ENCODE measurements around the gene SGIP1. TPM values are rescaled to one million over a fixed set of nuclear protein-coding genes. Genes with fewer than 3 reads are reported as not detected.

Gene SGIP1
- total RNA-seq, 1 donor from 2014 or later, result 0.79 TPM

- no peak for FAIRE-seq
- DNase-seq (ENCODE audit: low read depth), result no peak
- no peak for TF ChIP-seq CTCF (IDR thresholded peaks at IDR 0.05; ENCODE audit: insufficient read depth, low read length, severe bottlenecking)
- Histone ChIP-seq H3K27me3 (ENCODE audit: control insufficient read depth, insufficient read depth, low read length) (no peaks in the 10 kb centered on the region), H3K4me3 (ENCODE audit: low read depth, low read length) (no peak overlapping the region), H3K36me3 (ENCODE audit: control insufficient read depth, insufficient read depth, low read length) (no peaks in the 10 kb centered on the region)
Observed at GRCh38 chr1:66644331-66644730, 110.4 kb downstream of the SGIP1 start.

- DNase-seq (ENCODE audit: low read depth), result no peak
- no peak overlapping the region for H3K4me3 ChIP-seq (ENCODE audit: low read depth, low read length)
Observed at GRCh38 chr1:66648901-66649595, 115.1 kb downstream of the SGIP1 start.

GRCh38 chr1:66652556-66652955 lies 118.6 kb downstream of the SGIP1 start:
- Histone ChIP-seq H3K4me3 (ENCODE audit: low read depth, low read length) (no peak overlapping the region), H3K27me3 (ENCODE audit: control insufficient read depth, insufficient read depth, low read length) (no peaks in the 10 kb centered on the region), H3K36me3 (ENCODE audit: control insufficient read depth, insufficient read depth, low read length) (no peaks in the 10 kb centered on the region)
- FAIRE-seq (no peak), DNase-seq (ENCODE audit: low read depth) (no peak)
- no peak for TF ChIP-seq CTCF (IDR thresholded peaks at IDR 0.05; ENCODE audit: insufficient read depth, low read length, severe bottlenecking)

More at GRCh38 chr1:66648901-66649595, 115.1 kb downstream of the SGIP1 start:
- FAIRE-seq, result no peak
- Histone ChIP-seq H3K27me3 (ENCODE audit: control insufficient read depth, insufficient read depth, low read length) (no peaks in the 10 kb centered on the region), H3K36me3 (ENCODE audit: control insufficient read depth, insufficient read depth, low read length) (no peaks in the 10 kb centered on the region)
- TF ChIP-seq CTCF (IDR thresholded peaks at IDR 0.05; ENCODE audit: insufficient read depth, low read length, severe bottlenecking), result no peak

- no peaks in the 10 kb centered on the region for H3K27me3 ChIP-seq (ENCODE audit: control insufficient read depth, insufficient read depth, low read length)
- H3K36me3 ChIP-seq (ENCODE audit: control insufficient read depth, insufficient read depth, low read length), result no peaks in the 10 kb centered on the region
- TF ChIP-seq CTCF (IDR thresholded peaks at IDR 0.05; ENCODE audit: insufficient read depth, low read length, severe bottlenecking), result no peak
- no peak overlapping the region for H3K4me3 ChIP-seq (ENCODE audit: low read depth, low read length)
- no peak for FAIRE-seq
- no peak for DNase-seq (ENCODE audit: low read depth)
Observed at GRCh38 chr1:66654643-66655042, 120.7 kb downstream of the SGIP1 start.

DNA sequence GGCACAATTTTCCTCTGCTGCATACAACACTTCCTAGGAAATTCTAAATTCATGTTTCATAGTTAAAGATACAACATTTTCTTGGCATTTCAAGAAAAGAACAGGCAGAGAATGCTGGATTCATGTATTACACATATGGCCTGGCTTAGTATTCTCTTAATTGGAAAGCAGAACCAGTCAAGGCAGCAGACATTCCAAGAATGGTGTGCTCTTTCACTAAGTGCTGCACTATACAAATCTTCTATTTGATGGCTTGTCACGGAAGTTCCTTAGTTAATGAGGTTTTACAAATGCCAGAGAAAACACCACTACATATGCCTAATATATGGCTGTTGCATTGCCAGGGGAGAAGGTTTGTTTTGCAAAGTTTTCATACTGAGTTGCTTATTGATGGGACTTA lies 137.5 kb downstream of the SGIP1 start:
- FAIRE-seq, result no peak
- no peak for DNase-seq (ENCODE audit: low read depth)
- Histone ChIP-seq H3K36me3 (ENCODE audit: control insufficient read depth, insufficient read depth, low read length) (no peaks in the 10 kb centered on the region), H3K4me3 (ENCODE audit: low read depth, low read length) (no peak overlapping the region), H3K27me3 (ENCODE audit: control insufficient read depth, insufficient read depth, low read length) (no peaks in the 10 kb centered on the region)
- TF ChIP-seq CTCF (IDR thresholded peaks at IDR 0.05; ENCODE audit: insufficient read depth, low read length, severe bottlenecking), result no peak
